Tibial nerve (tissue), 4 donors: Measurements from ENCODE around the gene PAGE1.

Experiments used
- CTCF ChIP-seq, 5 experiments: fragments of 200-600 bp in 3 of 5; fragments of 450-650 bp in 2 of 5; sonication (generic) in 3 of 5; IDR thresholded peaks; one replicate each; pipeline ENCODE4 v1.5.1; 2016 to 2019; ENCODE audit warnings: antibody characterized with exemption in 5 of 5, mild to moderate bottlenecking in 3 of 5, moderate library complexity in 2 of 5
- EP300 ChIP-seq, 2 donors: sonication (generic); formaldehyde crosslinking; IDR thresholded peaks; one replicate each; pipeline ENCODE4 v1.6.1; 2017; ENCODE audit warnings: antibody characterized with exemption in 2 of 2, mild to moderate bottlenecking in 1 of 2
- POLR2A ChIP-seq, 2 donors: fragments of 450-650 bp; IDR thresholded peaks; one replicate each; pipeline ENCODE4 v1.6.1; 2017; ENCODE audit warnings: antibody characterized with exemption in 2 of 2, mild to moderate bottlenecking in 2 of 2, moderate library complexity in 2 of 2

DNA sequence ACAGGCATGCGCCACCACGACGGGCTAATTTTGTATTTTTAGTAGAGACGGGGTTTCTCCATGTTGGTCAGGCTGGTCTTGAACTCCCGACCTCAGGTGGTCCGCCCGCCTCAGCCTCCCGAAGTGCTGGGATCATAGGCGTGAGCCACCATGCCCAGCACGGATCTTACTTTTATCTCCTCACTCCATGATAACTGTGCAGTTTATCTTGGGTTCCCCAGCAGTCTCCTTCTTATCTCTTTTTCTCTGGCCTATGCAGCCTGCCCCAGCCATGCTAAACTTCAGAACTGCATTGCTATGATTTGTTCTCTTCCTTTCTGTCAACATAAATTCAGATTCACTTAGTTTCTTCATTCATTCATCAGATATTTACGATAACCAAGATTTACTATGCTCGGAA is 22.4 kb downstream of the PAGE1 start:
- TF ChIP-seq POLR2A (IDR thresholded peaks at IDR 0.05) (no peak), CTCF (IDR thresholded peaks at IDR 0.05) (no peak), EP300 (IDR thresholded peaks at IDR 0.05) (no peak)
